Right hindlimb (tissue), 1 donor: ENCODE data around the gene SLC51B.

Source experiments
- DNase-seq: peaks from one replicate; pipeline ENCODE4 v3.0.0-alpha.2; 2018

Gene SLC51B

GRCh38 chr15:65101891-65102708 is 56.9 kb downstream of the SLC51B start:
- no peak for DNase-seq

DNA sequence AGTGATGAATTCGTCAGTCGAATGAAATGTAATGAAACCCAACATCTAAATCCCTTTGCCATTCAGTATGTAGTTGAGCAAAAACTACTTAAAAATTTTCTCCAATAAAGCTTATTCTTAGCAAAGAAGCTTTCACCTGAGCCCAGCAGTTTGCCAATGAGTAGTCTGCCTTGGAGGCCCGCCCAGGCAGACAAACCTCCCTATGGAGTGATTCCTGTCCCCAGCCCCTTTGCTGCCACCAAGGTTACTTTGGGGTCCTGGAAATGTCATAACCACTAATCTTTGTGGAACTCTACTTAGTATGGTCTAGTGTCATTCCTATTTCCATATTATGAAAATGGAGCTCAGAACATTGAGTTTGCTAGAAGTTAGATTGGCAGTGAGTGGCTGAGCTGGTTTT is 57.7 kb downstream of the SLC51B start:
- DNase-seq: no peak
